ENCODE results near the gene FBXL7. TPM values are rescaled to one million over a fixed set of nuclear protein-coding genes. Genes with fewer than 3 reads are reported as not detected.
"Not testable (repeated sequence)": the region's sequence is repeated elsewhere in the genome, so short reads cannot be mapped to it uniquely, and the experiment has no call there.

The FBXL7 gene
- total RNA-seq, 2 experiments from 2014 or later: not detected

DNA sequence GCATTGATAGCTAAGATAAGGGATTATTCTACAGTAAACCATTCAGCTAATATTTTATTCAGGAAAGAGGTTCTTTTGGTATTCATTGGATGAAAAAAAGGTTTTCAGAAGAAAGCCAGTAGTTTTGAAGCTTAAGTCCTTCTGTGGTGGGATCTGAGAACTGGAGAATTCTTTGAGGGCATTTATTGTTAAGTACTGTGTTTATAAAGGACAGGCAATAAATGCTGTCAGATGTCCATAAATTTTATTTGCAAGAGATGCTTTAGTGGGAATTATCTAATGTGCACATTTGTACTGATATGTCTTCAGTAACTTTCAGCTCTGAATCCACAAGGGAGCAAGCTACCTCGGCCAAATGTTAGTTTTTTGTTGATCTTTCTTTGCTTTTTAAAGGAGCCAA lies 358.3 kb downstream of the FBXL7 start:
- no peaks in the 10 kb centered on the region for H3K36me3 Mint-ChIP-seq (ENCODE audit: low read depth)
- H3K9me3 Mint-ChIP-seq: peaks cover 2% of the 10 kb centered on the region
- no peak overlapping the region for H3K4me3 Mint-ChIP-seq
- ChIA-PET CTCF (no interaction called here), POLR2A (no interaction called here)
- no peak overlapping the region for H3K27ac Mint-ChIP-seq
- no peaks in the 10 kb centered on the region for H3K4me1 Mint-ChIP-seq (ENCODE audit: low read depth)
- H3K27me3 Mint-ChIP-seq: no peaks in the 10 kb centered on the region
- DNase-seq: no peak
- no peak for TF ChIP-seq CTCF (IDR thresholded peaks at IDR 0.05)
- intact Hi-C loops (cut with micrococcal nuclease): no loop called here
- ATAC-seq: no peak

- POLR2A ChIA-PET: no interaction called here
Observed at GRCh38 chr5:15864536-15865215, 364.7 kb downstream of the FBXL7 start.

DNA sequence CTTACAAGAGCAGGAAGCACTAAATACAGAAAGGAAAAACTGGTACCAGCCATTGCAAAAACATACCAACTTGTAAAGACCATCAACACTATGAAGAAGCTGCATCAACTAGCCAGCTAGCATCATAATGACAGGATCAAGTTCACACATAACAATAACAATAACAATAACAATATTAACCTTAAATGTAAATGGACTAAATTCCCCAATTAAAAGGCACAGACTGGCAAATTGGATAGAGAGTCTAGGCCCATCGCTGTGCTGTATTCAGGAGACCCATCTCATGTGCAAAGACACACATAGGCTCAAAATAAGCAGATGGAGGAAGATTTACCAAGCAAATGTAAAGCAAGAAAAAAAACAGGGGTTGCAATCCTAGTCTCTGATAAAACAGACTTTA lies 372.3 kb downstream of the FBXL7 start:
- H3K4me3 Mint-ChIP-seq; H3K27me3 Mint-ChIP-seq; CTCF ChIA-PET; H3K36me3 Mint-ChIP-seq (ENCODE audit: low read depth); ATAC-seq; H3K27ac Mint-ChIP-seq; DNase-seq; intact Hi-C loops (cut with micrococcal nuclease); POLR2A ChIA-PET; H3K4me1 Mint-ChIP-seq (ENCODE audit: low read depth): not testable (repeated sequence)
- H3K9me3 Mint-ChIP-seq: peaks cover 27% of the 10 kb centered on the region

More at GRCh38 chr5:15864536-15865215, 364.7 kb downstream of the FBXL7 start:
- no peak overlapping the region for H3K4me3 Mint-ChIP-seq
- no peak for DNase-seq
- no peaks in the 10 kb centered on the region for H3K27me3 Mint-ChIP-seq
- peaks cover 14% of the 10 kb centered on the region for H3K9me3 Mint-ChIP-seq
- CTCF ChIA-PET: no interaction called here
- H3K36me3 Mint-ChIP-seq (ENCODE audit: low read depth): no peaks in the 10 kb centered on the region
- H3K4me1 Mint-ChIP-seq (ENCODE audit: low read depth): no peaks in the 10 kb centered on the region
- no peak overlapping the region for H3K27ac Mint-ChIP-seq
- intact Hi-C loops (cut with micrococcal nuclease): no loop called here
- no peak for TF ChIP-seq CTCF (IDR thresholded peaks at IDR 0.05)
- no peak for ATAC-seq

GRCh38 chr5:15877914-15878313 lies 377.9 kb downstream of the FBXL7 start:
- Mint-ChIP-seq H3K4me3 (no peak overlapping the region), H3K9me3 (peaks cover 7% of the 10 kb centered on the region), H3K27ac (no peak overlapping the region), H3K27me3 (no peaks in the 10 kb centered on the region), H3K4me1 (ENCODE audit: low read depth) (no peaks in the 10 kb centered on the region), H3K36me3 (ENCODE audit: low read depth) (no peaks in the 10 kb centered on the region)
- TF ChIP-seq CTCF (IDR thresholded peaks at IDR 0.05): no peak
- DNase-seq (no peak), ATAC-seq (no peak)
- ChIA-PET POLR2A (no interaction called here), CTCF (no interaction called here)
- intact Hi-C loops (cut with micrococcal nuclease): no loop called here

GRCh38 chr5:15880201-15880600 lies 380.2 kb downstream of the FBXL7 start:
- no peak for DNase-seq
- CTCF ChIA-PET: interaction anchor here (1.1 kb wide), 1 partner anchor 15 kb away, joined by 3 read pairs; no protein-coding TSS in a partner anchor
- POLR2A ChIA-PET: interaction anchor here (0.6 kb wide), 1 partner anchor 452 kb away, joined by 3 read pairs; no protein-coding TSS in a partner anchor
- TF ChIP-seq CTCF (IDR thresholded peaks at IDR 0.05): no peak
- peaks cover 3% of the 10 kb centered on the region for H3K9me3 Mint-ChIP-seq
- no peak overlapping the region for H3K27ac Mint-ChIP-seq
- no peaks in the 10 kb centered on the region for H3K27me3 Mint-ChIP-seq
- intact Hi-C loops (cut with micrococcal nuclease): no loop called here
- ATAC-seq: no peak
- no peaks in the 10 kb centered on the region for H3K4me1 Mint-ChIP-seq (ENCODE audit: low read depth)
- no peak overlapping the region for H3K4me3 Mint-ChIP-seq
- no peaks in the 10 kb centered on the region for H3K36me3 Mint-ChIP-seq (ENCODE audit: low read depth)
